ENCODE data around the gene UTP4.

The UTP4 gene

GRCh38 chr16:69116906-69117305 is 15.5 kb upstream of the UTP4 start:
- no peak overlapping the region for H3K27ac ChIP-seq (ENCODE audit: low read depth, low read length)
- peaks cover 15% of the 10 kb centered on the region for H3K79me2 ChIP-seq (ENCODE audit: control insufficient read depth, low read length)
- TF ChIP-seq EZH2phosphoT487 (IDR thresholded peaks at IDR 0.05; ENCODE audit: borderline replicate concordance, low read length), result no peak
- TF ChIP-seq, protein P1, sequence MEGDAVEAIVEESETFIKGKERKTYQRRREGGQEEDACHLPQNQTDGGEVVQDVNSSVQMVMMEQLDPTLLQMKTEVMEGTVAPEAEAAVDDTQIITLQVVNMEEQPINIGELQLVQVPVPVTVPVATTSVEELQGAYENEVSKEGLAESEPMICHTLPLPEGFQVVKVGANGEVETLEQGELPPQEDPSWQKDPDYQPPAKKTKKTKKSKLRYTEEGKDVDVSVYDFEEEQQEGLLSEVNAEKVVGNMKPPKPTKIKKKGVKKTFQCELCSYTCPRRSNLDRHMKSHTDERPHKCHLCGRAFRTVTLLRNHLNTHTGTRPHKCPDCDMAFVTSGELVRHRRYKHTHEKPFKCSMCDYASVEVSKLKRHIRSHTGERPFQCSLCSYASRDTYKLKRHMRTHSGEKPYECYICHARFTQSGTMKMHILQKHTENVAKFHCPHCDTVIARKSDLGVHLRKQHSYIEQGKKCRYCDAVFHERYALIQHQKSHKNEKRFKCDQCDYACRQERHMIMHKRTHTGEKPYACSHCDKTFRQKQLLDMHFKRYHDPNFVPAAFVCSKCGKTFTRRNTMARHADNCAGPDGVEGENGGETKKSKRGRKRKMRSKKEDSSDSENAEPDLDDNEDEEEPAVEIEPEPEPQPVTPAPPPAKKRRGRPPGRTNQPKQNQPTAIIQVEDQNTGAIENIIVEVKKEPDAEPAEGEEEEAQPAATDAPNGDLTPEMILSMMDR (IDR thresholded peaks at IDR 0.05; ENCODE audit: low read depth, low read length, poor library complexity, severe bottlenecking), result no peak
- H4K20me1 ChIP-seq (ENCODE audit: control insufficient read depth, insufficient read depth, low read depth, low read length), result peaks cover 15% of the 10 kb centered on the region; the same call in 1 of the 2 replicates
- H3K27me3 ChIP-seq (ENCODE audit: control insufficient read depth, low read length), result no peaks in the 10 kb centered on the region
- no peak overlapping the region for H3K4me3 ChIP-seq (ENCODE audit: low read length)
- no peaks in the 10 kb centered on the region for H3K4me1 ChIP-seq (ENCODE audit: control insufficient read depth, low read length)
- H3K9me2 ChIP-seq (replicated peaks; ENCODE audit: control insufficient read depth, low read length), result no peaks in the 10 kb centered on the region
- peaks cover 63% of the 10 kb centered on the region for H3K36me3 ChIP-seq (ENCODE audit: control insufficient read depth, low read length)
- H3K9me3 ChIP-seq (ENCODE audit: control insufficient read depth, insufficient read depth, low read length), result no peaks in the 10 kb centered on the region
- H3F3A ChIP-seq (ENCODE audit: control insufficient read depth, insufficient read depth), result peaks cover 6% of the 10 kb centered on the region
- H3K4me2 ChIP-seq (ENCODE audit: low read length), result no peak overlapping the region

DNA sequence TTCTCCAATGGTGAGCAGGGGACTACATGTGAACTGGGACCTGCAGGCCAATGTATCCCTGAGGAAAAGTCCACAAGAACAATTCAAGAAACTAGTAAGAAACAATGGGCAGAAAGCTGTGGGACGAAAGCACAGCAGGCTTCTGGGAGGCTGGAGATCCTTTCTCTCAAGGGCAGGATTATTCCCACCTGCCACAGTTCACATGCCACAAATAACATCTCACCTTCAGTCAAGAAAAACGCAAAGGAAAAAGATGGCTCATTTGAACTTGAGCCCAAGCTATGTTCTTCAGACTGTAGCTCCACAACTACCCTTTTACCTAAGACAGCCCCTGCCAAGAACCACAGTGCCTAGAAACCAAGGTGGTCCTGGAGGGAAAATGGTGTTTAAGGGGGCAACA is 14.0 kb upstream of the UTP4 start:
- H3K27ac ChIP-seq (ENCODE audit: low read depth, low read length), result no peak overlapping the region
- no peaks in the 10 kb centered on the region for H3K9me3 ChIP-seq (ENCODE audit: control insufficient read depth, insufficient read depth, low read length)
- H3F3A ChIP-seq (ENCODE audit: control insufficient read depth, insufficient read depth), result peaks cover 6% of the 10 kb centered on the region
- peaks cover 73% of the 10 kb centered on the region for H3K36me3 ChIP-seq (ENCODE audit: control insufficient read depth, low read length)
- no peak overlapping the region for H3K4me3 ChIP-seq (ENCODE audit: low read length)
- H3K4me1 ChIP-seq (ENCODE audit: control insufficient read depth, low read length), result no peaks in the 10 kb centered on the region
- H3K27me3 ChIP-seq (ENCODE audit: control insufficient read depth, low read length), result no peaks in the 10 kb centered on the region
- H3K9me2 ChIP-seq (replicated peaks; ENCODE audit: control insufficient read depth, low read length), result no peaks in the 10 kb centered on the region
- peaks cover 30% of the 10 kb centered on the region for H3K79me2 ChIP-seq (ENCODE audit: control insufficient read depth, low read length)
- 0 out of 2 replicates have a peak, but pooled peaks cover 9% of the 10 kb centered on the region for H4K20me1 ChIP-seq (ENCODE audit: control insufficient read depth, insufficient read depth, low read depth, low read length)
- no peak for TF ChIP-seq EZH2phosphoT487 (IDR thresholded peaks at IDR 0.05; ENCODE audit: borderline replicate concordance, low read length)
- TF ChIP-seq, protein P1 (IDR thresholded peaks at IDR 0.05; ENCODE audit: low read depth, low read length, poor library complexity, severe bottlenecking), result no peak
- H3K4me2 ChIP-seq (ENCODE audit: low read length), result no peak overlapping the region

DNA sequence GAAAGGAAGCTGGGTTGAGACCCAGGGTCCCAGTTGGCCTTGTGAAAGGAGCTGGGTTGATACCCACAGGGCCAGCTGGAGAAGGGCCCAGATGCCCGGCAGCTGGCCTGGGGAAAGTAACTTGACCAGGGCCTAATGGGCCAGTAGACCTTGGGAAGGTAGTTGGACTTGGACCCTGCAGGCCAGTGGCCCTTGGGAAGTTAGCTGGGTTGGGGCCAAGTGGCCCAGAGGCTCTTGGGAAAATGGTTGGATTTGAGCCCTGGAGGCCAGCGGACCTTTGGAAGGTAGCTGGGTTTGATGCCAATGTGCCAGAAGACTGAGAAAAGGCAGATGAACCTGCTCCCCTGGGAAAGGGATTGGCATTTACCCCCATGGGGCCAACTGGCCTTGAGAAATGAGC is 13.5 kb upstream of the UTP4 start:
- Histone ChIP-seq H3K4me3 (ENCODE audit: low read length) (no peak overlapping the region), H3K27ac (ENCODE audit: low read depth, low read length) (no peak overlapping the region), H3K36me3 (ENCODE audit: control insufficient read depth, low read length) (peaks cover 77% of the 10 kb centered on the region), H3K9me2 (replicated peaks; ENCODE audit: control insufficient read depth, low read length) (no peaks in the 10 kb centered on the region), H3K27me3 (ENCODE audit: control insufficient read depth, low read length) (no peaks in the 10 kb centered on the region), H3K79me2 (ENCODE audit: control insufficient read depth, low read length) (peaks cover 36% of the 10 kb centered on the region), H3K9me3 (ENCODE audit: control insufficient read depth, insufficient read depth, low read length) (no peaks in the 10 kb centered on the region), H3F3A (ENCODE audit: control insufficient read depth, insufficient read depth) (peaks cover 6% of the 10 kb centered on the region), H3K4me2 (ENCODE audit: low read length) (no peak overlapping the region), H3K4me1 (ENCODE audit: control insufficient read depth, low read length) (peaks cover under 1% of the 10 kb centered on the region; the same call in 1 of the 2 replicates), H4K20me1 (ENCODE audit: control insufficient read depth, insufficient read depth, low read depth, low read length) (0 out of 2 replicates have a peak, but pooled peaks cover 9% of the 10 kb centered on the region)
- TF ChIP-seq EZH2phosphoT487 (IDR thresholded peaks at IDR 0.05; ENCODE audit: borderline replicate concordance, low read length), result no peak
- TF ChIP-seq, protein P1 (IDR thresholded peaks at IDR 0.05; ENCODE audit: low read depth, low read length, poor library complexity, severe bottlenecking), result no peak
